ENCODE data around the gene SORCS1.

Gene SORCS1

GRCh38 chr10:106592396-106592795 lies 572.1 kb downstream of the SORCS1 start:
- TF ChIP-seq USF1 (IDR thresholded peaks at IDR 0.05) (no peak), NFIC (IDR thresholded peaks at IDR 0.05) (no peak), RAD21 (IDR thresholded peaks at IDR 0.05; ENCODE audit: low read depth) (no peak), TAF1 (IDR thresholded peaks at IDR 0.05; ENCODE audit: low read depth) (no peak), CREB1 (IDR thresholded peaks at IDR 0.05; ENCODE audit: low read depth) (no peak), CEBPB (IDR thresholded peaks at IDR 0.05) (no peak), ZBTB7A (IDR thresholded peaks at IDR 0.05; ENCODE audit: low read depth) (no peak), YY1 (IDR thresholded peaks at IDR 0.05; ENCODE audit: low read depth) (no peak), TCF12 (IDR thresholded peaks at IDR 0.05; ENCODE audit: low read depth) (no peak), FOXM1 (IDR thresholded peaks at IDR 0.05; ENCODE audit: borderline replicate concordance, low read depth) (no peak), MAX (IDR thresholded peaks at IDR 0.05) (no peak), REST (IDR thresholded peaks at IDR 0.05; ENCODE audit: low read depth) (no peak), EGR1 (IDR thresholded peaks at IDR 0.05) (no peak), EP300 (IDR thresholded peaks at IDR 0.05; ENCODE audit: borderline replicate concordance) (no peak), TEAD4 (IDR thresholded peaks at IDR 0.05) (no peak)

GRCh38 chr10:106582291-106582690 lies 582.2 kb downstream of the SORCS1 start:
- TF ChIP-seq EGR1 (IDR thresholded peaks at IDR 0.05): no peak
- no peak for TF ChIP-seq ZBTB7A (IDR thresholded peaks at IDR 0.05; ENCODE audit: low read depth)
- TF ChIP-seq TEAD4 (IDR thresholded peaks at IDR 0.05): no peak
- TF ChIP-seq TCF12 (IDR thresholded peaks at IDR 0.05; ENCODE audit: low read depth): no peak
- TF ChIP-seq EP300 (IDR thresholded peaks at IDR 0.05; ENCODE audit: borderline replicate concordance): no peak
- no peak for TF ChIP-seq USF1 (IDR thresholded peaks at IDR 0.05)
- no peak for TF ChIP-seq CREB1 (IDR thresholded peaks at IDR 0.05; ENCODE audit: low read depth)
- TF ChIP-seq RAD21 (IDR thresholded peaks at IDR 0.05; ENCODE audit: low read depth): no peak
- TF ChIP-seq MAX (IDR thresholded peaks at IDR 0.05): no peak
- no peak for TF ChIP-seq FOXM1 (IDR thresholded peaks at IDR 0.05; ENCODE audit: borderline replicate concordance, low read depth)
- no peak for TF ChIP-seq TAF1 (IDR thresholded peaks at IDR 0.05; ENCODE audit: low read depth)
- no peak for TF ChIP-seq YY1 (IDR thresholded peaks at IDR 0.05; ENCODE audit: low read depth)
- no peak for TF ChIP-seq NFIC (IDR thresholded peaks at IDR 0.05)
- TF ChIP-seq REST (IDR thresholded peaks at IDR 0.05; ENCODE audit: low read depth): no peak
- TF ChIP-seq CEBPB (IDR thresholded peaks at IDR 0.05): no peak

- TF ChIP-seq RAD21 (IDR thresholded peaks at IDR 0.05; ENCODE audit: low read depth) (no peak), MAX (IDR thresholded peaks at IDR 0.05) (no peak), NFIC (IDR thresholded peaks at IDR 0.05) (no peak), YY1 (IDR thresholded peaks at IDR 0.05; ENCODE audit: low read depth) (no peak), EP300 (IDR thresholded peaks at IDR 0.05; ENCODE audit: borderline replicate concordance) (no peak), TEAD4 (IDR thresholded peaks at IDR 0.05) (no peak), FOXM1 (IDR thresholded peaks at IDR 0.05; ENCODE audit: borderline replicate concordance, low read depth) (no peak), ZBTB7A (IDR thresholded peaks at IDR 0.05; ENCODE audit: low read depth) (no peak), TCF12 (IDR thresholded peaks at IDR 0.05; ENCODE audit: low read depth) (no peak), EGR1 (IDR thresholded peaks at IDR 0.05) (no peak), CEBPB (IDR thresholded peaks at IDR 0.05) (no peak), CREB1 (IDR thresholded peaks at IDR 0.05; ENCODE audit: low read depth) (no peak), USF1 (IDR thresholded peaks at IDR 0.05) (no peak), REST (IDR thresholded peaks at IDR 0.05; ENCODE audit: low read depth) (no peak), TAF1 (IDR thresholded peaks at IDR 0.05; ENCODE audit: low read depth) (no peak)
Observed at GRCh38 chr10:106577756-106578155, 586.8 kb downstream of the SORCS1 start.

Data from Ishikawa (cell line).